Astrocyte (in vitro differentiated cells and primary cell): ENCODE measurements around the gene ASB14. TPM values are rescaled to one million over a fixed set of nuclear protein-coding genes. Genes with fewer than 3 reads are reported as not detected.

Experiments used
- DNase-seq: peaks from one replicate; pipeline ENCODE4 v3.0.0-alpha.2; 2010; ENCODE audit warnings: low read depth
- FAIRE-seq: peaks from 2 replicates; lab custom pipeline; 2011; peaks lifted over from hg19 to GRCh38; lab: Jason Lieb, UNC
- H2AFZ ChIP-seq: 2 replicates; pipeline ENCODE4 v1.6.0; 2012; ENCODE audit warnings: low read depth, low read length, inconsistent platforms
- H3K27ac ChIP-seq: 2 replicates; pipeline ENCODE4 v1.5.1; 2011; ENCODE audit warnings: low read depth, low read length, inconsistent platforms
- H3K27me3 ChIP-seq: 2 replicates; pipeline ENCODE4 v1.6.0; 2011; ENCODE audit warnings: low read length, inconsistent platforms; ENCODE audit not compliant: insufficient read depth
- H3K36me3 ChIP-seq: 2 replicates; pipeline ENCODE4 v1.5.1; 2011; ENCODE audit warnings: low read length, inconsistent platforms; ENCODE audit not compliant: insufficient read depth
- H3K4me1 ChIP-seq: 2 replicates; pipeline ENCODE4 v1.5.1; 2011; ENCODE audit warnings: low read length, inconsistent platforms; ENCODE audit not compliant: insufficient read depth
- H3K4me2 ChIP-seq: 2 replicates; pipeline ENCODE4 v1.6.0; 2012; ENCODE audit warnings: low read length, inconsistent platforms
- H3K4me3 ChIP-seq: 2 replicates; pipeline ENCODE4 v1.5.1; 2011; ENCODE audit warnings: low read depth, mild to moderate bottlenecking, low read length, inconsistent platforms; ENCODE audit not compliant: insufficient read depth
- H3K79me2 ChIP-seq: 2 replicates; pipeline ENCODE4 v1.6.0; 2012; ENCODE audit warnings: mild to moderate bottlenecking, low read length, inconsistent platforms; ENCODE audit not compliant: insufficient read depth
- H3K9ac ChIP-seq: 2 replicates; pipeline ENCODE4 v1.6.0; 2012; ENCODE audit warnings: mild to moderate bottlenecking, low read length, inconsistent platforms
- H3K9me3 ChIP-seq: 2 replicates; pipeline ENCODE4 v1.5.1; 2012; ENCODE audit warnings: low read depth, mild to moderate bottlenecking, low read length, inconsistent platforms; ENCODE audit not compliant: insufficient read depth
- H4K20me1 ChIP-seq: 2 replicates; pipeline ENCODE4 v1.6.0; 2012; ENCODE audit warnings: low read length, inconsistent platforms; ENCODE audit not compliant: insufficient read depth
- H3K27ac Mint-ChIP-seq: one replicate; pipeline ENCODE4 v1.8.0; 2021; ENCODE audit warnings: mild to moderate bottlenecking, mixed read lengths; ENCODE audit not compliant: unreplicated experiment
- H3K27me3 Mint-ChIP-seq: one replicate; pipeline ENCODE4 v1.8.0; 2021; ENCODE audit warnings: low read depth, mixed read lengths; ENCODE audit not compliant: unreplicated experiment
- H3K36me3 Mint-ChIP-seq: one replicate; pipeline ENCODE4 v1.8.0; 2021; ENCODE audit warnings: low read depth, mixed read lengths; ENCODE audit not compliant: unreplicated experiment
- H3K4me1 Mint-ChIP-seq: one replicate; pipeline ENCODE4 v1.8.0; 2021; ENCODE audit warnings: low read depth, mixed read lengths; ENCODE audit not compliant: unreplicated experiment
- H3K4me3 Mint-ChIP-seq: one replicate; pipeline ENCODE4 v1.8.0; 2021; ENCODE audit warnings: mild to moderate bottlenecking, moderate library complexity, mixed read lengths; ENCODE audit not compliant: unreplicated experiment
- H3K9me3 Mint-ChIP-seq: one replicate; pipeline ENCODE4 v1.8.0; 2021; ENCODE audit warnings: mild to moderate bottlenecking, mixed read lengths; ENCODE audit not compliant: unreplicated experiment
- CTCF ChIP-seq: IDR thresholded peaks from 2 replicates; pipeline ENCODE4 v1.5.1; 2011; ENCODE audit warnings: low read depth, mild to moderate bottlenecking, inconsistent platforms, low read length, moderate library complexity; ENCODE audit not compliant: insufficient read depth
- EZH2 ChIP-seq: IDR thresholded peaks from 2 replicates; pipeline ENCODE4 v1.6.1; 2012; ENCODE audit warnings: mild to moderate bottlenecking, low read length, inconsistent platforms; ENCODE audit not compliant: insufficient read depth
- total RNA-seq: library from RNA; stranded (reverse); gene quantifications from 2 replicates; pipeline ENCODE4 v1.2.1, GENCODE V29; 2021

The ASB14 gene
- total RNA-seq, 1 donor from 2014 or later = not detected

- Mint-ChIP-seq H3K27me3 (no peaks in the 10 kb centered on the region), H3K4me1 (no peaks in the 10 kb centered on the region), H3K27ac (no peak overlapping the region), H3K36me3 (peaks cover 30% of the 10 kb centered on the region), H3K4me3 (no peak overlapping the region), H3K9me3 (peaks cover 3% of the 10 kb centered on the region)
- no peak for TF ChIP-seq CTCF
- no peak for TF ChIP-seq EZH2
- H3K9ac ChIP-seq = no peak overlapping the region
- no peak overlapping the region for H2AFZ ChIP-seq
- peaks cover 38% of the 10 kb centered on the region for H3K36me3 ChIP-seq
- H3K4me1 ChIP-seq = no peaks in the 10 kb centered on the region
- H4K20me1 ChIP-seq = no peaks in the 10 kb centered on the region
- no peaks in the 10 kb centered on the region for H3K9me3 ChIP-seq
- H3K4me3 ChIP-seq = no peak overlapping the region
- H3K27ac ChIP-seq = no peak overlapping the region
- no peak overlapping the region for H3K4me2 ChIP-seq
- DNase-seq (no peak), FAIRE-seq (no peak)
- H3K27me3 ChIP-seq = no peaks in the 10 kb centered on the region
- no peaks in the 10 kb centered on the region for H3K79me2 ChIP-seq
Observed at GRCh38 chr3:57261119-57261518, 31.4 kb downstream of the ASB14 start.

GRCh38 chr3:57257678-57258077, 34.8 kb downstream of the ASB14 start:
- FAIRE-seq (no peak), DNase-seq (no peak)
- H3K27ac Mint-ChIP-seq = no peak overlapping the region
- Histone ChIP-seq H3K27ac (no peak overlapping the region), H3K36me3 (peaks cover 32% of the 10 kb centered on the region), H3K79me2 (no peaks in the 10 kb centered on the region), H4K20me1 (no peaks in the 10 kb centered on the region), H3K4me1 (no peaks in the 10 kb centered on the region), H3K9me3 (no peaks in the 10 kb centered on the region), H3K4me3 (no peak overlapping the region), H3K9ac (no peak overlapping the region), H3K27me3 (no peaks in the 10 kb centered on the region), H3K4me2 (no peak overlapping the region), H2AFZ (no peak overlapping the region)
- no peak overlapping the region for H3K4me3 Mint-ChIP-seq
- H3K36me3 Mint-ChIP-seq = peaks cover 14% of the 10 kb centered on the region
- H3K27me3 Mint-ChIP-seq = no peaks in the 10 kb centered on the region
- H3K9me3 Mint-ChIP-seq = no peaks in the 10 kb centered on the region
- no peaks in the 10 kb centered on the region for H3K4me1 Mint-ChIP-seq
- no peak for TF ChIP-seq CTCF
- TF ChIP-seq EZH2 = no peak

- Histone ChIP-seq H3K9me3 (no peaks in the 10 kb centered on the region), H3K79me2 (no peaks in the 10 kb centered on the region), H4K20me1 (no peaks in the 10 kb centered on the region), H3K36me3 (peaks cover 32% of the 10 kb centered on the region), H3K4me2 (no peak overlapping the region), H3K27me3 (no peaks in the 10 kb centered on the region), H3K9ac (no peak overlapping the region), H3K27ac (no peak overlapping the region), H2AFZ (no peak overlapping the region), H3K4me3 (no peak overlapping the region), H3K4me1 (no peaks in the 10 kb centered on the region)
- DNase-seq (no peak), FAIRE-seq (no peak)
- no peaks in the 10 kb centered on the region for H3K27me3 Mint-ChIP-seq
- H3K4me1 Mint-ChIP-seq = no peaks in the 10 kb centered on the region
- no peak overlapping the region for H3K4me3 Mint-ChIP-seq
- H3K36me3 Mint-ChIP-seq = peaks cover 12% of the 10 kb centered on the region
- H3K9me3 Mint-ChIP-seq = no peaks in the 10 kb centered on the region
- H3K27ac Mint-ChIP-seq = no peak overlapping the region
- TF ChIP-seq CTCF (no peak), EZH2 (no peak)
Observed at GRCh38 chr3:57256844-57257243, 35.6 kb downstream of the ASB14 start.
